Adipose tissue (tissue), 3 donors: ENCODE data around the gene ADIPOR2. TPM values are rescaled to one million over a fixed set of nuclear protein-coding genes. Genes with fewer than 3 reads are reported as not detected.

Source experiments
- H3K27ac ChIP-seq: one replicate; pipeline ENCODE4 v1.5.1; 2013; ENCODE audit warnings: low read depth, low read length
- WGBS, 3 donors: extraction: QIAGEN DNeasy Blood & Tissue Kit; methylation state at CpG; one replicate each; pipeline ENCODE4 v1.1.7; 2013; 5-methylcytosine and 5-hydroxymethylcytosine counted together
- polyA plus RNA-seq, 3 donors: library from polyadenylated mRNA; stranded (reverse); fragments of 200-250 nt; gene quantifications; one replicate each; pipeline ENCODE4 v1.2.3, GENCODE V29; 2013
- donor health status: healthy with polysubstance abuse.
- donor health status: Bipolar disorder and iron deficiency.
- donor health status: healthy.

Gene ADIPOR2
- polyA plus RNA-seq, 3 donors, result 26.7 to 125 (median 40.2) TPM

DNA sequence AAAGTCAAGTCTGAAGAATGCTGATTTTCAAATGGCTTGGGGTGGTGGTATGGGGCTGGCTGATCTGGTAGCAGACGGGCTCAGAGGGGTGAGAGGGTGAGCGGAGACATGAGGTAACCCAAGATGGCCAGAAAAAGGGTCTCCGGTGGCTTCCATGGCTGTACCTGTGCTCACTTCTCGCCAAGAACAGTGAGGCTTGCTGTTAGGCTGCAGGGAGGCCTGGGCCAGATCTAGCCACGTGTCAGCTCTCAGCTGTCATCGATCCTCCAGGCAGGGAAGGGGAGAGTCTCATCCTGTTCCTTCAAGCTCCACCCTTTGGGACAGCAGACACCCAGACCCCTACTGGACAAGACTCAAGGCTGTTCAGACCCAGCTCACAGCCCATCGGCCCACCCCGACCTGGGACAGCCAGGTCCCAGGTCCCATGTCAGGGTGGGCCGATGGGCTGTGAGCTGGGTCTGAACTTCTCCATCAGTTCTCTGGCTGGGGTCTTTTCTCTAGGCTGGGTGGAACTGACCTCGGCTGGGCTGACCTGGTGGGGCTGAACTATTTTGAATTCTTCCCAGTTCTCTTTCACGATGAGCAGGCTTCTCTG lies 138.5 kb downstream of the ADIPOR2 start:
- WGBS, 3 donors, result 78 to 85% (median 79%) methylated on average over 11 of the region's 11 CpGs
- H3K27ac ChIP-seq, result no peak overlapping the region

- WGBS, 3 donors, result 11 to 45% (median 40%) methylated on average over 3 of the region's 3 CpGs
- H3K27ac ChIP-seq, result no peak overlapping the region
Measured at GRCh38 chr12:1830401-1830845, 139.6 kb downstream of the ADIPOR2 start.

- no peak overlapping the region for H3K27ac ChIP-seq
- WGBS, 3 donors, result 9 to 12% (median 10%) methylated on average over 34 of the region's 34 CpGs
Measured at GRCh38 chr12:1830981-1831963, 140.4 kb downstream of the ADIPOR2 start.

DNA sequence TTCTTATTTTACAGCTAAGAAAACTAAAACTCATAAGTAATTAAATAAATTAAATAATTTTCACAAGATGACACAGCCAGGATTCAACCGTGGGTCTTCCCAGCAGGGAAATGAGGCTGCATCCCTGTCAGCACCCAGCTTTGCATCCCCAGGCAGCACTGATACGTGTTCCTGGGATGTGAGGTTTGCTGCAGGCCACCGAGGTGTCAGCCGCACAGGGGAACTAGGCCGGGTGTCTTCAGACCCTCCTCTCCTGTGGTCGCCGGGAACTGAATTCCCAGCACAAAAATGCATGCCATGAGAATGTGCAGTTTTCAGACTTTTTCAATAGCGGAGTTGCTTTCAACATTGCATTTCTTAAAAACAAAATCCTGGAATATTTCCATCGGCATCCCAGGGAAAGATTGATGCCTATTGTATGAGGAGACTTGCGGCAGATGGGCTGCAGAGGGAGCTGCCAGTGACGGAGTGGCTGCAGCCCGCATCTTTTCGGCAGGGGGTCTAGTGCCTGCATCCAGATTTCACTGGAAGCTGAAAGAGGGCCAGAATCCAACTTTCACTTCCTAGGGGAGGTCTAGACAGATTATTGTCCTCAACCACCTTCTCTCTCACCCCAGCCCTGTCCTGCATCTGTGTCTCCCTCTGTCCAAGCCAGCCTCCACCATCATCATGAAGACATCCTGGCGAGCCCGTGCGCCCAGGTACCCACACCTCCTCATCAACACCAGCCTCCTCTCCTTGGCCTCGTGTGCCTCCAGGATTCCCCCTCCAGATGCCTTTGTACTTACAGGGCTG lies 142.1 kb downstream of the ADIPOR2 start:
- H3K27ac ChIP-seq, result no peak overlapping the region
- WGBS, 3 donors, result 70 to 77% (median 71%) methylated on average over 17 of the region's 17 CpGs

- WGBS, 3 donors, result 76 to 85% (median 82%) methylated on average over 10 of the region's 10 CpGs
- H3K27ac ChIP-seq, result no peak overlapping the region
Measured at GRCh38 chr12:1833596-1834028, 142.7 kb downstream of the ADIPOR2 start.

DNA sequence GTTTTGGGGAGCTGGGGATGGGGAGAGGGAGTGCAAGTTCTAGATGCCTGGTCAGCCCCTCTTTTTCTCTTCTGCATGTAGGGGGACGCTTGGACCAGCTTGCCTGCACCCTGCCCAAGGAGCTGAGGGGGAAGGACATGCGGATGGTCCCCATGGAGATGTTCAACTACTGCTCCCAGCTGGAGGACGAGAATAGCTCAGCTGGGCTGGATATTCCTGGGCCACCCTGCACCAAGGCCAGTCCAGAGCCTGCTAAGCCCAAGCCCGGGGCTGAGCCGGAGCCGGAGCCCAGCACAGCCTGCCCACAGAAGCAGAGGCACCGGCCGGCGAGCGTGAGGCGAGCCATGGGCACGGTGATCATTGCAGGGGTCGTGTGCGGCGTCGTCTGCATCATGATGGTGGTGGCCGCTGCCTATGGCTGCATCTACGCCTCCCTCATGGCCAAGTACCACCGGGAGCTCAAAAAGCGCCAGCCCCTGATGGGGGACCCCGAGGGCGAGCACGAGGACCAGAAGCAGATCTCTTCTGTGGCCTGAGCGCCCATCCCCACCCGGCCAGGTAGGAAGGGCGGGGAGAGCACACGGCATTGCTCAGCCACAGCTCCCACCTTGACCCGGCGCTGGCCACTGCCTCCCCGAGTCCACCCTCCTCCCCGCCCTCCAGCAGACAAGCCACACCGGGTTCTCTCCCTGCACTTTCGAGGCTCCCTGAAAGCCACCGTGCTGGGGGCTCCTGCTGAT lies 143.5 kb downstream of the ADIPOR2 start:
- WGBS, 3 donors, result 78 to 85% (median 85%) methylated on average over 30 to 34 of the region's 34 CpGs
- H3K27ac ChIP-seq, result no peak overlapping the region

GRCh38 chr12:1835211-1836131 lies 144.6 kb downstream of the ADIPOR2 start:
- no peak overlapping the region for H3K27ac ChIP-seq
- WGBS, 3 donors, result 80 to 83% (median 81%) methylated on average over 19 to 22 of the region's 22 CpGs

GRCh38 chr12:1836241-1836803 lies 145.5 kb downstream of the ADIPOR2 start:
- 69 to 80% (median 74%) methylated on average over 7 of the region's 7 CpGs for WGBS, 3 donors
- no peak overlapping the region for H3K27ac ChIP-seq

DNA sequence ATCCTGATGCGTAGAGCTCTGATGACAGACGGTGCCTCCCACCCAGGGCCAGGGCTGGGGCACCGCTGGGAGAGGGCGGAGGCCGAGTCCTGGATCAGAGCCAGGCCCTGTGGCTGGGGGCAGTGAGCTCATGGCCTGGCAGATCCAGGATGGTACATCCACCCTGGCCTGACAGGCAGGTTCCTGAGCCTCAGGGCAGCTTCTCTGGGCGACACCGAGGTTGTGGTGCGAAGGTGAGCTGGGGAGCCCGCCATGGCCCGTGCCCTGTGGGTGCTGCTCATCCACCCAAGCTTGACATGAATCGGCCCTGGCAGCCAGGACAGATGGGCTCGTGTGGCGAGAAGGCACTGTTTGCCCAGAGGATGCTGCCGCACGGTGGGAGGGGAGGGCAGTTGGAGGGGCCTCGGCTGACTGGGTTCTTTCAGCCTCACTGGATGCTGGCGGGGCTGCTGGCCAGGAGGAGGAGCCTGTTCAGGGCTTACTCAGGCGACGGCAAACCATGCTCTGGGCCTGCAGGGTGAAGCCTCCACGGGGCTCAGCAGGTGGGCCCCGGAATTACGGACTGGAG lies 146.1 kb downstream of the ADIPOR2 start:
- no peak overlapping the region for H3K27ac ChIP-seq
- 60 to 78% (median 73%) methylated on average over 20 to 22 of the region's 22 CpGs for WGBS, 3 donors

GRCh38 chr12:1837541-1838204 lies 146.8 kb downstream of the ADIPOR2 start:
- H3K27ac ChIP-seq, result no peak overlapping the region
- WGBS, 3 donors, result 74 to 87% (median 76%) methylated on average over 12 of the region's 12 CpGs

Other genes with a start within 250 kb of the ADIPOR2 start
- 1 to 10 TPM; 4.7 to 8.0 (median 7.8) TPM for gene FBXL14, start 96.5 kb upstream of the ADIPOR2 start, polyA plus RNA-seq
- gene WNT5B, start 61.8 kb upstream of the ADIPOR2 start, polyA plus RNA-seq, result 1 to 10 TPM in 1 of 3 donors, under 1 TPM in 2; 0.76 to 2.2 (median 0.94) TPM
- gene LRTM2, start 129.5 kb downstream of the ADIPOR2 start, polyA plus RNA-seq, result not detected
- gene CACNA2D4, start 227.6 kb downstream of the ADIPOR2 start, polyA plus RNA-seq, result 1 to 10 TPM; 2.0 to 5.8 (median 2.1) TPM